Aorta (tissue), 5 donors: ENCODE data around the gene DNAH2. TPM values are rescaled to one million over a fixed set of nuclear protein-coding genes. Genes with fewer than 3 reads are reported as not detected.

Experiments
- ATAC-seq: fragments of 200-7000 bp; cut with Tn5 transposase; one replicate; pipeline ENCODE4 v1.9.1; 2022; ENCODE audit warnings: moderate library complexity; ENCODE audit not compliant: low FRiP score
- DNase-seq, 2 donors: peaks; one replicate each; pipeline ENCODE4 v3.0.0-alpha.2; 2020
- H3K27ac ChIP-seq, 2 donors: one replicate each; pipeline ENCODE4 v1.5.1; 2013; ENCODE audit warnings: low read length in 2 of 2, mild to moderate bottlenecking in 2 of 2, moderate library complexity in 2 of 2, control low read depth in 1 of 2, inconsistent platforms in 1 of 2, low read depth in 1 of 2
- H3K27me3 ChIP-seq, 2 donors: one replicate each; pipeline ENCODE4 v1.6.1; 2013; ENCODE audit warnings: control low read depth in 1 of 2, low read length in 1 of 2, mild to moderate bottlenecking in 1 of 2, moderate library complexity in 1 of 2; ENCODE audit not compliant: insufficient read depth in 2 of 2, control insufficient read depth in 1 of 2
- H3K36me3 ChIP-seq, 2 donors: one replicate each; pipeline ENCODE4 v1.6.1; 2013; ENCODE audit warnings: control low read depth in 1 of 2, low read length in 1 of 2, mild to moderate bottlenecking in 1 of 2; ENCODE audit not compliant: insufficient read depth in 2 of 2, control insufficient read depth in 1 of 2
- H3K4me1 ChIP-seq, 2 donors: one replicate each; pipeline ENCODE4 v1.6.1; 2013; ENCODE audit warnings: low read length in 2 of 2, control low read depth in 1 of 2, mild to moderate bottlenecking in 1 of 2, moderate library complexity in 1 of 2; ENCODE audit not compliant: insufficient read depth in 2 of 2, control insufficient read depth in 1 of 2
- H3K4me3 ChIP-seq, 2 donors: one replicate each; pipeline ENCODE4 v1.5.1; 2013; ENCODE audit warnings: low read length in 2 of 2, control low read depth in 1 of 2, mild to moderate bottlenecking in 1 of 2
- H3K9me3 ChIP-seq: one replicate; pipeline ENCODE4 v1.6.1; 2013; ENCODE audit warnings: mild to moderate bottlenecking, low read length; ENCODE audit not compliant: control insufficient read depth
- WGBS, 2 donors: extraction: QIAGEN DNeasy Blood & Tissue Kit; methylation state at CpG; one replicate each; pipeline ENCODE4 v1.1.7; 2013; 5-methylcytosine and 5-hydroxymethylcytosine counted together
- intact Hi-C, 2 donors: fragments of 100-400 bp; cut with DNase I; formaldehyde crosslinking; loops; one replicate each; pipeline versions ENCODE4 v1.14.2 to v1.15.0; 2022
- polyA plus RNA-seq, 2 donors: library from polyadenylated mRNA; stranded (reverse); fragments of 200-250 nt; gene quantifications; one replicate each; pipeline ENCODE4 v1.2.3, GENCODE V29; 2013
- total RNA-seq, 2 donors: library from RNA; stranded (reverse); fragmentation: NEBNext Ultra II Directional; extraction: Animal tissue kit (Norgen Biotek cat#: 25700); gene quantifications; one replicate each; pipeline ENCODE4 v1.2.1, GENCODE V29; 2021
- donor health status: healthy with polysubstance abuse.
- donor health status: Bipolar disorder and iron deficiency.
- donor health status: DM: no; HTN: no; CAD: no.
- donor health status: DM: no; HTN: no; CAD: no.
- donor health status: DM: yes; HTN: yes; CAD: no.

DNAH2 gene
- total and polyA plus RNA-seq, 4 donors: 0.08 to 1.6 (median 0.16) TPM; not detected in 1

DNA sequence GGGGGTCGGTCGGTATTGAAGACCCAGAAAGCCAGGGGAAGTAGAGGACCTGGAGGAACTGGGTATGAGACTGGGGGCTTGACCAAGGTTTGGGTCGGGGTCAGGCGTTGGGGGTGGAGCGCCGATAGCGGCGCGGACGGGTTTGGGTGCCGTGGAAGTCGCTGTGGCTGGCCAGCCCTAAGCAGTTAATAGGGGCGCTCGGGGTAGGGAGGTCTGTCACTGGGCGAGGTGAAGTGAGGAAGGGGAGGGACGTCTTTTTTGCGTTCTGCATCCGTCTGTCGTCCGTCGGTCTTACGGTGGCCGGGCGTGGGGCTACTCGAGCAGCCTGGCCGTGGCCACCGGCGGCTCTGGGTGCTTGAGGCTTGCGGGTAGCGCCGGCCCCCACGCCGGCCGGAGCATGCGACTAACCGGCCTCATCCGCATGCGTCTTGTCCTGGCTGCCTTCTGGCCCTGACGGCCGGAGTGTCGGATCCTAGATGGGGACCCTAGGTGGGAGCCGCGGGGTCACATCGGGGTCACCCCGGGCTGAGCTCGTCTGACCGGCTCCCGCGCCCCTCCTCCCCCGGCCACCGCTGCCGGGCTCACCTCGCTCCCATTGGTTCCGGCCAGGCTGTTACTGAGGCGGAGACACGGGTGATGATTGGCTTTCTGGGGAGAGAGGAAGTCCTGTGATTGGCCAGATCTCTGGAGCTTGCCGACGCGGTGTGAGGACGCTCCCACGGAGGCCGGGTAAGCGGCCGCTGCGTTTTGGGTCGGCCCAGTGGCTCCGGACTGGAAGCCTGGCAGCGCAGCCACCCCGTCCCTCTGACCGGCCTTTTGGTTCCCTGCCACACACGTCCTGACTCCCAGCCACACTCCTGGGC lies 127.0 kb downstream of the DNAH2 start:
- no peaks in the 10 kb centered on the region for H3K9me3 ChIP-seq

DNA sequence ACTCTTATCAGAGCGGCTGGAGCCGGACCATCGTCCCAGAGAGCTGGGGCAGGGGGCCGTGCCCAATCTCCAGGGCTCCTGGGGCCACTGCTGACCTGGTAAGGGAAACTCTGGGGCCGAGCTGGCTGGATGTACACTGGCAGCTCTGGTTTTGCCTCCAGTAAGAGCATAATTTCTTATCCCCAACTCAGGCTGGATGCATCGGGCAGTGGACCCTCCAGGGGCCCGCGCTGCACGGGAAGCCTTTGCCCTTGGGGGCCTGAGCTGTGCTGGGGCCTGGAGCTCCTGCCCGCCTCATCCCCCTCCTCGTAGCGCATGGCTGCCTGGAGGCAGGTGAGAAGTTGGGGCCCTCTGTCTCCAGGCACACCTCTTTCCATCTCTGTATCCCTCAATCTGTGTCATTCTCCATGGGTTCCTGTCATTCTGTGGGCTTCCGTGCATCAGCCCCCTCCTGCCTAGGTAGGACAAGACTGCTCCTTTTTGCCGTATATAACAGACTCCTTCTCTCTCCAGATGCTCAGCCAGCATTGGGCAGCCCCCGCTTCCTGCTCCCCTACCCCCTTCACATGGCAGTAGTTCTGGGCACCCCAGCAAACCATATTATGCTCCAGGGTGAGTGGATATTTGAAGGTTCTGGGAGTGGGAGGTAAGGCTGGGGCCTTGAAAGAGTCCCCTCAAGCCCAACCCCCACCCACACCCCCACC lies 128.0 kb downstream of the DNAH2 start:
- Histone ChIP-seq H3K4me3 (no peak overlapping the region), H3K4me1 (no peaks in the 10 kb centered on the region), H3K36me3 (peaks cover 0 to 2% of the 10 kb centered on the region in 2 donors), H3K27ac (peak overlapping the region; percentile 52 to 71), H3K9me3 (no peaks in the 10 kb centered on the region), H3K27me3 (no peaks in the 10 kb centered on the region)
- DNase-seq: peak in 1 of 2 donors; percentile 70
- intact Hi-C loops: no loop called here
- 55 to 56% methylated on average over 15 of the region's 15 CpGs for WGBS, 2 donors
- ATAC-seq: no peak

More for the DNA sequence above, 127.0 kb downstream of the DNAH2 start:
- H3K4me1 ChIP-seq: no peaks in the 10 kb centered on the region
- H3K27me3 ChIP-seq: no peaks in the 10 kb centered on the region
- peak overlapping the region; percentile 12 to 45 for H3K4me3 ChIP-seq
- DNase-seq (peak; percentile 94 to 97), ATAC-seq (peak; percentile 86)
- 0% methylated on average over 69 to 71 of the region's 71 CpGs for WGBS, 2 donors
- peak overlapping the region; percentile 52 to 93 for H3K27ac ChIP-seq
- H3K36me3 ChIP-seq: peaks cover 0 to 2% of the 10 kb centered on the region in 2 donors
- intact Hi-C loops: no loop called here

DNA sequence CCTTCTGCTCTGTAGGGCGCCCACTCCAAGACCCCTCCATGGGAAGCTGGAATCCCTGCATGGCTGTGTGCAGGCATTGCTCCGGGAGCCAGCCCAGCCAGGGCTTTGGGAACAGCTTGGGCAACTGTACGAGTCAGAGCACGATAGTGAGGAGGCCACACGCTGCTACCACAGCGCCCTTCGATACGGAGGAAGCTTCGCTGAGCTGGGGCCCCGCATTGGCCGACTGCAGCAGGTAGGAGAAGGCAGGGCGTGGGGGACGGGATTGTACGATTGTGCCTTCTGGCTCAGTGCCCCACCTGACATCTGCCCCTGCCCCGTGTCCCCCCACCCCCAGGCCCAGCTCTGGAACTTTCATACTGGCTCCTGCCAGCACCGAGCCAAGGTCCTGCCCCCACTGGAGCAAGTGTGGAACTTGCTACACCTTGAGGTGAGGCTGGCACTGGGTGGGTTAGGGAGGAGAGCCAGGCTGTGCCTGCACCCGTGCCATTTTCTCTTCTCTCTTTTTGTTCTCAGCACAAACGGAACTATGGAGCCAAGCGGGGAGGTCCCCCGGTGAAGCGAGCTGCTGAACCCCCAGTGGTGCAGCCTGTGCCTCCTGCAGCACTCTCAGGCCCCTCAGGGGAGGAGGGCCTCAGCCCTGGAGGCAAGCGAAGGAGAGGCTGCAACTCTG lies 128.7 kb downstream of the DNAH2 start:
- Histone ChIP-seq H3K4me1 (no peaks in the 10 kb centered on the region), H3K4me3 (no peak overlapping the region), H3K27me3 (no peaks in the 10 kb centered on the region), H3K9me3 (no peaks in the 10 kb centered on the region), H3K27ac (no peak overlapping the region), H3K36me3 (peaks cover 0 to 2% of the 10 kb centered on the region in 2 donors)
- intact Hi-C loops: no loop called here
- DNase-seq: peak in 1 of 2 donors; percentile 75
- 81 to 87% methylated on average over 21 to 22 of the region's 22 CpGs for WGBS, 2 donors
- ATAC-seq: no peak

DNA sequence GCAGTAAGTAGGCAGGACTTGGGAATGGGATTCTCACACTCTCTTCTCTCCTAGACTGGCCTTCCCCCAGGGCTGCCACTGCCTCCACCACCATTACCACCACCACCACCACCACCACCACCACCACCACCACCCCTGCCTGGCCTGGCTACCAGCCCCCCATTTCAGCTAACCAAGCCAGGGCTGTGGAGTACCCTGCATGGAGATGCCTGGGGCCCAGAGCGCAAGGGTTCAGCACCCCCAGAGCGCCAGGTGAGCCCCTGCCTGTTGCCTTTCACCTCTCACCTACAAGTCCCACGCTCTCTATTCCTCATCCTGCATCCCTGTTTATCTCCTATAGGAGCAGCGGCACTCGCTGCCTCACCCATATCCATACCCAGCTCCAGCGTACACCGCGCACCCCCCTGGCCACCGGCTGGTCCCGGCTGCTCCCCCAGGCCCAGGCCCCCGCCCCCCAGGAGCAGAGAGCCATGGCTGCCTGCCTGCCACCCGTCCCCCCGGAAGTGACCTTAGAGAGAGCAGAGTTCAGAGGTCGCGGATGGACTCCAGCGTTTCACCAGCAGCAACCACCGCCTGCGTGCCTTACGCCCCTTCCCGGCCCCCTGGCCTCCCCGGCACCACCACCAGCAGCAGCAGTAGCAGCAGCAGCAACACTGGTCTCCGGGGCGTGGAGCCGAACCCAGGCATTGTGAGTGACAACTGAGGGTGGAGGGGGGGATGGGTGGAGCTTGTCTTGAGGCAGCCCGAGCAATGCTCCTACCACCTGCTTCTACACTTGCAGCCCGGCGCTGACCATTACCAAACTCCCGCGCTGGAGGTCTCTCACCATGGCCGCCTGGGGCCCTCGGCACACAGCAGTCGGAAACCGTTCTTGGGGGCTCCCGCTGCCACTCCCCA lies 129.5 kb downstream of the DNAH2 start:
- Histone ChIP-seq H3K27ac (no peak overlapping the region), H3K27me3 (no peaks in the 10 kb centered on the region), H3K36me3 (peaks cover 0 to 2% of the 10 kb centered on the region in 2 donors), H3K4me1 (no peaks in the 10 kb centered on the region), H3K4me3 (no peak overlapping the region), H3K9me3 (no peaks in the 10 kb centered on the region)
- intact Hi-C loops: no loop called here
- ATAC-seq (no peak), DNase-seq (no peak)
- WGBS, 2 donors: 82 to 83% methylated on average over 31 to 34 of the region's 34 CpGs

DNA sequence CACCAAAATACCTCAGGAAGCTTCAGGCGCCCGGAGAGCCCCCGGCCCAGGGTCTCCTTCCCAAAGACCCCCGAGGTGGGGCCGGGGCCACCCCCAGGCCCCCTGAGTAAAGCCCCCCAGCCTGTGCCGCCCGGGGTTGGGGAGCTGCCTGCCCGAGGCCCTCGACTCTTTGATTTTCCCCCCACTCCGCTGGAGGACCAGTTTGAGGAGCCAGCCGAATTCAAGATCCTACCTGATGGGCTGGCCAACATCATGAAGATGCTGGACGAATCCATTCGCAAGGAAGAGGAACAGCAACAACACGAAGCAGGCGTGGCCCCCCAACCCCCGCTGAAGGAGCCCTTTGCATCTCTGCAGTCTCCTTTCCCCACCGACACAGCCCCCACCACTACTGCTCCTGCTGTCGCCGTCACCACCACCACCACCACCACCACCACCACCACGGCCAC lies 130.6 kb downstream of the DNAH2 start:
- Histone ChIP-seq H3K27ac (no peak overlapping the region), H3K27me3 (no peaks in the 10 kb centered on the region), H3K36me3 (peaks cover 0 to 2% of the 10 kb centered on the region in 2 donors), H3K4me3 (no peak overlapping the region), H3K4me1 (no peaks in the 10 kb centered on the region), H3K9me3 (no peaks in the 10 kb centered on the region)
- intact Hi-C loops: no loop called here
- no peak for DNase-seq
- ATAC-seq: no peak
- WGBS, 2 donors: 85 to 91% methylated on average over 17 to 20 of the region's 20 CpGs

- Histone ChIP-seq H3K9me3 (no peaks in the 10 kb centered on the region), H3K27me3 (no peaks in the 10 kb centered on the region), H3K4me1 (no peaks in the 10 kb centered on the region), H3K36me3 (peaks cover 0 to 2% of the 10 kb centered on the region in 2 donors), H3K4me3 (no peak overlapping the region), H3K27ac (no peak overlapping the region)
- WGBS, 2 donors: 90 to 92% methylated on average over 21 of the region's 21 CpGs
- DNase-seq (no peak), ATAC-seq (no peak)
- intact Hi-C loops: no loop called here
These were observed 131.2 kb downstream of the DNAH2 start for GRCh38 chr17:7848739-7849129.

DNA sequence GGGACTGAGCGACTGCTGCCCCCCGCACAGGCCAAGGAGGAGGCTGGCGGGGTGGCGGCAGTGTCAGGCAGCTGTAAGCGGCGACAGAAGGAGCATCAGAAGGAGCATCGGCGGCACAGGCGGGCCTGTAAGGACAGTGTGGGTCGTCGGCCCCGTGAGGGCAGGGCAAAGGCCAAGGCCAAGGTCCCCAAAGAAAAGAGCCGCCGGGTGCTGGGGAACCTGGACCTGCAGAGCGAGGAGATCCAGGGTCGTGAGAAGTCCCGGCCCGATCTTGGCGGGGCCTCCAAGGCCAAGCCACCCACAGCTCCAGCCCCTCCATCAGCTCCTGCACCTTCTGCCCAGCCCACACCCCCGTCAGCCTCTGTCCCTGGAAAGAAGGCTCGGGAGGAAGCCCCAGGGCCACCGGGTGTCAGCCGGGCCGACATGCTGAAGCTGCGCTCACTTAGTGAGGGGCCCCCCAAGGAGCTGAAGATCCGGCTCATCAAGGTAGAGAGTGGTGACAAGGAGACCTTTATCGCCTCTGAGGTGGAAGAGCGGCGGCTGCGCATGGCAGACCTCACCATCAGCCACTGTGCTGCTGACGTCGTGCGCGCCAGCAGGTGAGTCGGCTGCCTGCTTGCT lies 131.7 kb downstream of the DNAH2 start:
- Histone ChIP-seq H3K9me3 (no peaks in the 10 kb centered on the region), H3K27me3 (no peaks in the 10 kb centered on the region), H3K27ac (no peak overlapping the region), H3K4me3 (no peak overlapping the region), H3K36me3 (peaks cover 0 to 2% of the 10 kb centered on the region in 2 donors), H3K4me1 (no peaks in the 10 kb centered on the region)
- ATAC-seq (no peak), DNase-seq (no peak)
- WGBS, 2 donors: 86 to 88% methylated on average over 35 of the region's 35 CpGs
- intact Hi-C loops: no loop called here
